NCI-H748 treated with DMSO at 0.1 percent for 48 hours (cell line): ENCODE results near the gene NUP43.
"Not testable (repeated sequence)": the region's sequence is repeated elsewhere in the genome, so short reads cannot be mapped to it uniquely, and the experiment has no call there.

ENCODE experiments used
- DNase-seq: peaks from one replicate; lab custom pipeline; 2025; lab: John Stamatoyannopoulos, UW

The NUP43 gene, protein sequence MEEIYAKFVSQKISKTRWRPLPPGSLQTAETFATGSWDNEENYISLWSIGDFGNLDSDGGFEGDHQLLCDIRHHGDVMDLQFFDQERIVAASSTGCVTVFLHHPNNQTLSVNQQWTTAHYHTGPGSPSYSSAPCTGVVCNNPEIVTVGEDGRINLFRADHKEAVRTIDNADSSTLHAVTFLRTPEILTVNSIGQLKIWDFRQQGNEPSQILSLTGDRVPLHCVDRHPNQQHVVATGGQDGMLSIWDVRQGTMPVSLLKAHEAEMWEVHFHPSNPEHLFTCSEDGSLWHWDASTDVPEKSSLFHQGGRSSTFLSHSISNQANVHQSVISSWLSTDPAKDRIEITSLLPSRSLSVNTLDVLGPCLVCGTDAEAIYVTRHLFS

GRCh38 chr6:149746147-149746946, at the start of gene NUP43:
Gene NUP43 (minus strand): TSS chr6:149746529. CDS start chr6:149746495, 34 bp downstream.
- peak; percentile 90 for DNase-seq

GRCh38 chr6:149783551-149783950, 37.2 kb upstream of the NUP43 start:
- DNase-seq, result no peak

GRCh38 chr6:149782337-149782736, 36.0 kb upstream of the NUP43 start:
- DNase-seq, result no peak

DNA sequence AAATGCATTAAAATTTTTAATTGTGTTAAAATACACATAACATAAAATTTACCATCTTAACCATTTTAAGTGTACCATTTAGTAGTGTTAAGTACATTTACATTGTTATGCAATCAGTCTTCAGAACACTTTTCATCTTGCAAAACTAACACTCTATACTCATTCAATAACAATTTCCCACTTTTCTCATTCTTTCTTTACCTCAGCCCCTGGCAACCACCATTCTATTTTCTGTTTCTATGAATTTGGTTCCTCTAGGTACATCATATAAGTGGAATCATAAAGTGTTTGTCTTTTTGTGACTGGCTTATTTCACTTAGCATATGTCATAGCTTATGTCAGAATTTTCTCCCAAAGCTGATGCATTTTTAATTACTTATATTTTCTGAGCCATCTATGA, 35.4 kb upstream of the NUP43 start:
- no peak for DNase-seq

- no peak for DNase-seq
Measured at GRCh38 chr6:149779644-149779963, 33.3 kb upstream of the NUP43 start.

GRCh38 chr6:149777624-149778023, 31.3 kb upstream of the NUP43 start:
- no peak for DNase-seq

DNA sequence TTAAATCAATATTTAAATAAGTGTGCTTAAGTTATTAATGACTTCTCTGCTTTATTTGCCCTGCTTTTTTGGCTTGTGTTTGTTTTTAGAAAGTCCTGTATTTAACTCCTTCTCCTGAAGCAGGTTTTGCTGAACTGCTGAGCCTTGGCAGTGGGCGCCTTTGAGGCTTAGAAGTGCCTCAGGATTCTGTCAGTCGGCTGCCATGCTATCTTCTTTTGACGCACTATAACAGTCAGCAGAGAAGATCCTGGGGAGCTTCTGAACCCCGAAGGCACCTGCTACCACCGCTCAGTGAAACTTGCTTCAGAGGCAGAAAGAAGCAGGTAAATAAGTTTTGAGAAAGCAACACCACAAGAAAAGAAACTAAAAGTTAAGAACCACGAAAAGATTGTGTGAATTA, 25.6 kb upstream of the NUP43 start:
- DNase-seq, result no peak

DNA sequence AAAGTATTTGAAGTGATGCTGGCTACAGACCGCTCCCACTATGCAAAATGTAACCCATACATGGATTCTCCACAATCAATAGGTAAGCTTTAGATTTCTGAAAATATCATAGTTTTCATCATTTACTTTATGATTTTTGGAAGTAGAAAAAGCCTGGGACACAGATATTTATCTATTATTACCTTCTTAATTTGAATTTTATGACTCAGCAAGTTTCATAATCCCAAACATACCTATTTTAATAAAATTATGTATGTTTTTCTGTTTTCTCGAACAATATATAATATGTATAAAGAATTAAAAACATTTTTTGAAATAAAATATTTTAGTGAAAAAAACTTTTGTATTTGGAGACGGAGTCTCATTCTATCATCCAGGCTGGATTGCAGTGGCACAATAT, 24.9 kb upstream of the NUP43 start:
- no peak for DNase-seq

DNA sequence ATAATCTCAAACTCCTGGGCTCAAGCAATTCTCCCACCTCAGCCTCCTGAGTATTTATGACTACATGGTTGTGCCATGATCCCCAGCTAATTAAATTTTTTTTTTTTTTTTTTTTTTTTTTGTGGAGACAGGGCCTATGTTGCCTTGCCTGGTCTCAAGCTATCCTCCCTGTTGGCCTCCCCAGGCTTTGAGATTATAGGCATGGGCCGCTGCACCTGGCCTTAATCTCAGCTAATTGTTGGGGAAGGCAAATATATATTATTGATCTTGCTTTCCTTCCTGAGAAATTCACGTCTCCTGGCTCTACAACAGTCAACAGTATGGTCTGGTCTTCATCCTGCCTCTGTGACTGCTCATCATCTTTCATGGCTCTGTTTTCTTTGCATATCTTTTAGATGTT, 23.3 kb upstream of the NUP43 start:
- DNase-seq, result no peak

DNA sequence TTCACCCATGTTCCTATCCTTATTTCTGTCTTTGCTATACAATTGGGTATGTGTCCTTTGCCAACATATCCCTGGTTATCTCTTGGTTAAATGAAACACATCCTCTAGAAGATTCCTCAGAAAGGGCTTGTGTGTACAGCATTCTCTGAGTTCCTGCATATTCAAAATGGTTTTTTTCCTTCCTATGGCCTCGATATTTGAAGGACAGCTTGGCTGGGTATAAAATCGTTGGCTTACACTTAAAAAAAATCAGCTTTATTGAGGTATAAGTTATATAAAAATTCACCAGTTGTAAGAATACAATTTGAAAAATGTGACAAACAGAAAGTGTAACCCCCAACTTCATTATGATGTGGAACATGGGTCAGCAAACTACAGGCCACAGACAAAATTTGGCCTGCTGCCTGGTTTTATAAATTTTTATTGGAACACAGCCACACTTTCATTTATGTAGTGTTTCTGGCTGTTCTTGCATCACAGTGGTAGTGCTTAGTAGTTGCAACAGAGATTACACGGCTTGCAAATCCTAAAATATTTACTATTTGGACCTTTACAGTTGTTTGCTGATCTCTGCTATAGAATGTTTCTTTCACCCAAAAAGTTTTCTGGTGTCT, 19.9 kb upstream of the NUP43 start:
- no peak for DNase-seq

GRCh38 chr6:149763866-149764265, 17.5 kb upstream of the NUP43 start:
- no peak for DNase-seq

DNA sequence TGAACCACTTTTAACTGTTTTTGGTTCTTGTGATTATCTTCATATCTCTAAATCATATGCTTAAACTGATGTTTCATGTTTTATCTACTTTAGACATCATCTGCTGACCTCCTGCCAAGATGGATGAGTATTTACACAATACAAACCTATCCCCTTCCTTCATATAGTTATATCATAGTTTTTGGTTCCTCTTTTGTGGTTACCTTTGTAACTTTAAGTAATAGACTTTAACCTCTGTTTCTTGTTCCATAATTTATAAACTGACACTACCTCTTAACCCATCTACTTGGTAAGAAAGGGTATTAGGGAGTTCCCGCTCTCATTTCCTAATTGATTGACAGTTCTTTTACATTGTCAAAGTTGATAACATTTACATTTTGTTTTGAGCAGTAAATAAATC, 15.1 kb upstream of the NUP43 start:
- no peak for DNase-seq

DNA sequence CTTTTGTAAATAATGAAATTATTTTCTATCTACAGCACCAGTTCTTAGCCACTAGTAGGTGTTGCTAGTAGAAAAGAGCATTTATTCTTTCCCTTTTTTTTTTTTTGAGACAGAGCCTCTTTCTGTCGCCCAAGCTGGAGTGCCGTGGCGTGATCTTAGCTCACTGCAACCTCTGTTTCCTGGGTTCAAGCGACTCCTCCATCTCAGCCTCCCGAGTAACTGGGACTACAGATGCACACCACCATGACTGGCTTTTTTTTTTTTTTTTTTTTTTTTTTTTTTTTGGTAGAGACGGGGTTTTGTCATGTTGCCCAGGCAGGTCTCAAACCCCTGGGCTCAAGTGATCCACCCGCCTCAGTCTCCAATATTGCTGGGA, 9.9 kb upstream of the NUP43 start:
- DNase-seq, result no peak

GRCh38 chr6:149755300-149756260, 9.3 kb upstream of the NUP43 start:
- no peak for DNase-seq

GRCh38 chr6:149754548-149754947, 8.2 kb upstream of the NUP43 start:
- no peak for DNase-seq

- not testable (repeated sequence) for DNase-seq
Measured at GRCh38 chr6:149753374-149753637, 7.0 kb upstream of the NUP43 start.

DNA sequence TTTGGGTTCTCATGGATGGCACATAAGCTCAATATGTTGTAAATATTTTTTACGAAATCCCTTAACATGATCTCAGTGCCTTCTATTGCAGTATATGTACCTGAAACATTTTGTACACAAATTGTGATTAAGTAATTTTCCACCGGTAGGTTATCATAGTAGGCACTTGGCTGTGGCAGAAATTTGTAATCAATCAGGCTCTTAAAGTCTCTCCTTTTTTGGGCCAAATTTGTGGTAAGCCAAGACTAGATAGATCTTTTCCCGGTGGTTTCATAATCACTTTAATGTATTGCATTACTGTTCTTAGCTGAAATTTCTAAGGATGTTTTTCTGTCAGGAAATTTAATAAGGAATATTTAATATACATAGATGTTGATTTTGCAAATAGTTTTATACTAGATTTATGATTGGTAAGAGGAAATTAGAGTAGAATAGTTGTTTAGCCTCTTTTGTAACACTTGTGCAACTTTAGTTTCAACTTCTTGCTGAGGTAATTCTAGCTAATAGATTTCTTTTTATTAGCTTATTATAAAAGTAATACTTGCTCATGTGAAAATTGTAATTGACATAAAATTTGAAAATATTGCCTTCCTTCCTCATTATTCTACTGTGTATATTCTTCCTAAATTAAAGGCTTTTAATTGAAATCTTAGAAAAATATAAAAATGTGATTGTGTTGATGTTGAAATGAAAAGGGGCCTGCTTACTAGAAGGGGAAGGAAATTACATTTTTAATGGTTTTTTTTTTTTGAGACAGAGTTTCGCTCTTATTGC, 6.5 kb upstream of the NUP43 start:
- DNase-seq, result no peak

- not testable (repeated sequence) for DNase-seq
Measured at GRCh38 chr6:149751920-149752319, 5.6 kb upstream of the NUP43 start.

DNA sequence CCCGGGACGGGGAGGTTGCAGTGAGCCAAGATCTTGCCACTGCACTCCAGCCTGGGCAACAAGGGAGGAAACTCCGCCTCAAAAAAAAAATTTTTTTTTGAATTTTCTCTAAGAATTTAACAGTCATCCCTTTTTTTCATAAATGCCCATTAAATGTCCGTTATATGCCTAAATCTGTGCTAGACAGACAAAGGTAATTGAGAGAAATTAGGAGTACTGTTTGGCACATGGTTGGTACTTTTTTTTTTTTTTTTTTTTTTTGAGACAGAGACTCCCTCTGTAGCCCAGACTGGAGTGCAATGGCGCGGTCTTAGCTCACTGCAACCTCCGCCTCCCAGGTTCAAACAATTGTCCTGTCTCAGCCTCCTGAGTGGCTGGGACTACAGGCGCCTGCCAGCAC, 4.9 kb upstream of the NUP43 start:
- DNase-seq, result no peak

GRCh38 chr6:149750136-149750609, 3.8 kb upstream of the NUP43 start:
- DNase-seq, result peak; percentile 78

GRCh38 chr6:149749594-149750135, 3.3 kb upstream of the NUP43 start, which contains the start of gene PCMT1:
Gene PCMT1 (plus strand): TSS chr6:149749741. CDS start chr6:149749902, 161 bp downstream.
- DNase-seq, result peak; percentile 77
